GM19324 (cell line): ENCODE results near the gene DKK3.

Experiments
- ATAC-seq: cut with Tn5 transposase; IDR thresholded peaks from one replicate; pipeline ENCODE4 v1.9.1; 2021; ENCODE audit warnings: mild to moderate bottlenecking, moderate library complexity; ENCODE audit not compliant: unreplicated experiment, low FRiP score

The DKK3 gene

DNA sequence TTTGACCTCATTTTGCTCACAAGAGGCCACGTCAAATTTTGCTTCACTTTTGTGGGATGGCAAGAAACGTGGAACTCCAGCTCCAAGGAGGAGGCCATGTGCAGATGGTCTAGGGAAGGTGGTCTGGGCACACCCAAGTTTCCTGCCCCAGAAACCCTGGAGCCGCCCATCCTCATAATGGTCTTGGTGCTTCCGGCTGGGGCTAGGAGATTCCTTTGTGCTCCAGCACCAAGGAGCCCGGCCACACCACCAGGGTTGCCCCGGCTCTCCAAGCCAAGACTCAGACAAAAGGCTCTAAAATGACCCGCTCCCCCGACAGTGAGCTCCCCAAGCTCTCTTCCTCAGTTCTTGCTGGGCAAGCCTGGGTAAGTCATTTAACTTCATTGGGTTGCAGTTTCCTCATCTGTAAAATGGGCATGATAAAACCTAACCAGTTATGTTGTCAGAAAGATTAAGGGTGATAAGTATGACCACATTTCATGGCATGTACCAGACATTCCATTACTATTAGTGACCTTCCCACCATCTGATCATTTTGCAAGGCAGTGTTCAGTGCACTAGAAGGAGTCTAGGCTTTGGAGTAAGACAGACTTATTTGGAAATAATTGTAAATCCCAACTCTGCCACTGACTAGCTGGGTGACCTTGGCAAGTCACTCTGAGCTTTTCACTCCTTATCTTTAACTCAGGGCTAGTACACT lies 23.3 kb downstream of the DKK3 start:
- no peak for ATAC-seq

DNA sequence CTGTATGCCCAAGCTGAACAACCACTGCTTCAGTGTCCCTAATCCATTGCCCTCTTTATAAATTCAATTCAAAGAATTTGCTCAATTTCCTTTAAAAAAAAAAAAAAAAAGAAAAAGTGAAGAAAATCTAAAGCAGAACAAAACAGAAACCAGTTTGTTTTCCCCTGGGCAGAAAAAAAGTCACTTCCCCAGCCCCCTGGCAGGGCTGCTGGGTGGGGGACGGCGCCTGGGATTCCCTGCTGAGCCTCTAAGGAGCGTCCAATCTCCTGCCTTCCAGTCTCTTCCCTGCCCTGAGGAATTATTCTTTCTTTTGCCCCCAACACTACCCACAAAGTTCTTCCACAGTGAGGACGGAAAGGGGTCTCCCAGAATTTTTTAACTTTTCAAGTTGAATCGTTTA lies 23.9 kb downstream of the DKK3 start:
- no peak for ATAC-seq

DNA sequence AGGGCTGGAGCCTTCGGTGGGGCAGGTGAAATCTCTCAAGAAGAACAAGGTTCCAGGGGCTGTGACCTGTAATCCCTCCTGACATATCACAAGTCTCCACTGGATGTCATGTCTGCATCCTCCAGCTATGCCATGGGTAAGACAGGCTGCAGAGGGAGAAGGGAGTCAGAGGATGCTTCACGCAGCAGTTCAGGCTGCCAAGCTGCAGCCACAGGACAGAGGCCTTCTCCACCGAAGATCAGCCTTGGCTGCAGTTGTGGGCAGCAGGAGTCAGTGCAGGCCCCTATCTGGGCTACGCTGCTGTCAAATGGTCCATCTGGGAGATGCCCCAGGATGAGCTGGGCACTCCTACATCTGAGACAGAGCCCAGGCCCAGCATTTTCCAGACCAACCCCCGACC lies 25.0 kb downstream of the DKK3 start:
- ATAC-seq: no peak

DNA sequence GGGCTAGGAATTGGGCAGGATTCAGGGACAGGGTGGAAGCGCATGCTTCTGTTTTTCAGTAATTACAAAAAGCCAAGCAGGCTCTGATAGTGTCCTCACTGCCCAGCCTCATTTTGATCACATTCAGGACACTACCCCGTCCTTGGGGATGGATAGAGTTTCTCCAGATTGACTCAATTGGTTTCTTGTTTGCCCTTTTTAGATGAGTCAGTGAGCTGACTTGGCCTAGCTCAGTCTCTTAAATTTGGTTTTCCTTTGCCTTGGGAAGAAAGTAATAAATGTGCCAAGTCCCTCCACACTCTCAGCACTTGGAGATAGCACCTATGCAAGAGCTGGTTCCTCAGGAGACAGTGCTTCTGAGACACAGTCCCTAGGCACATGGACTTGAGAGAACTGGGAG lies 25.5 kb downstream of the DKK3 start:
- no peak for ATAC-seq

DNA sequence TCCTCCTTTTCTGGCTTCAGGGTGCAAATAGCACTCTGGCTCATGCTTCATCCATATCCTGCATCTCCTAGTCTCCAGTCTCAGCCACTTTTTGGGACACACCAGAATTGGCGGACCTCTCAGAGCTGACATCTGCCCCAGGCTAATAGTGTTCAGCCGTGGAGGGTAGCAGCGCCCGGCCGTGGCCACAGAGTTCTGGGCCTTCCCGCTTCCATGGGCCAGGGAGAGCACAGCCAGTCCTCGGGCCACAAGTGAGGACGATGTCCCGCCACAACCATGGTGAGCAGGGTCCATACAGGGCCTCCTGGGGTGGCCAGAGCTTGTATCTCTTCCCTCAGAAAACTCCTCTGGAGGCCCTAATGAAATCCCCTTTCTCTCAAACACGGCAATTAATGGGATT lies 26.0 kb downstream of the DKK3 start:
- ATAC-seq: no peak

DNA sequence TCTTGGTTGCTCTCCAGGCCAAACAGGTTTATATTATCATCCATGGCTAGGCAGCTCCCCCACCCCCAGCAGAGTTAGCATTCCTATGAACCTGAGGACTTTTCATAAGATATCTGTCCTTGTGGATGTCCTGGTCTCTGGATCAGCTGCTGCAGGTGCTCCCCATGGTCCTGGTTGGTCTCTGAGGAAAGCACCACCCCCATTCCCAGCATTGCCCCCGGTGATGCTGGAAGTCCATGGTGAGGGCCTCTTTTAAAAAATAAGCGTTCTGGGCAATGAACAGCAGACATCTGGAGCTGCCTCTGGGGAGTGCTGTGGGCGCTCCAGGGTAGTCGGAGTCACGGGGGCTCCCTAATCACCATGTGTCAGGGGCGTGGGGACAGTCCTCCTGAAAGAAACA lies 26.6 kb downstream of the DKK3 start:
- ATAC-seq: no peak

DNA sequence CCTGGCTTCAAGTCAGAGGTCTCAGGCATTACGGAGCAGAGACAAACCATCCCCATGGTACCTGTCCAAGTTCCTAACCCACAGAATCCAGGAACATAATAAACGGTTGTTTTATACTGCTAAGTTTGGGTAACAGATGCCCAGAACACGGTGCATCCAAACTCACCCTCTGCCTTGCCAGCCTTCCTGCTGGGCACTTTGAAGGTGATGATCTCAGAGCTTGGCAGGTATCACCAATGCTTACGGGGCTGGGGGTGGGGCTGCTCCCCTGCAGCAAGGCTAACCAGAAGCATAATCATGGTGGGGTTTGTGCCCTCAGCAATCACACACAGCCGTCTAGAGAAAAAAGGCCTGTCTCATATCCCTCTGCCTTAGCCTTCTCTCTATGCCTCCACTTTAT lies 27.1 kb downstream of the DKK3 start:
- no peak for ATAC-seq

DNA sequence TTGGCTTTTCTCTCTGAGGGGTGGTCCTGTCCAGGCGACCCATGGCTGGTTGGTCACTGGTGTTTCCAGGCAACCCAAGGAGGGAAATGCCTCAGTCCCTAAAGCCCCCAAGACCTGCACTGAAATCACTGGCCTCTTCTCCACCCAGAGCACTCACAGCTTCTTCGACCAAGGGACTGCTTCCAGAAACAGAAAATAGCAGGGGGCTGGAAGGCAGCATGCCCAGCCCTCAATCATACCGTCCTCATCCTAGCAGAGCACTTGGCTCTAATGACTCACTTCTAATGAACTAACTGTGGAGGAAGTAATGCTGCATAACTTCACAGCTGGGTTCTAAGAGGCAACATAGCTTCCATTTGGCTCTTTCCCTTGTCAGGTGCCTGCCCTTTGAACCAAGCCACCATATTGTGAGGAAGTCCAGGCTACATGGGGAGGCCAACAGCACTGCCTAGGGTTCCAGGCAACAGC lies 27.6 kb downstream of the DKK3 start:
- ATAC-seq: no peak

DNA sequence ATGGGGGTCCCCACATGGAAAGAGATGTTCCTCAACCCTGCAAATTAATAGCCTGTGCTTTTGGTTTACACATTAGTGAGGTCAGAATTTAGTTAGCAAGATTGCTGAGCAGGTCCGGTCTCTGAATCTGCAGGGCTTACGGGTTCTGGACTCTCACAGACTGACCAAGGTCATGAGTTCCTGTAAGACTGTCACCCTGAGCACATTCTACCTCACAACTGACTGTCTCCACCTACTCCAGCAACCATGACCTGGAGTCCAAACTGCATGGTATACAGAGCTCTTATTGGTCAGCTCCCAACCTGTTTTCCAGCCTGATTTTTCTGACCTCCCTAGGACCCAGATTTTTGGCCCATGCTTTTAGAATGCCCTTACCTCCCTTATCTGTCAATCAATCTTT lies 28.2 kb downstream of the DKK3 start:
- no peak for ATAC-seq

DNA sequence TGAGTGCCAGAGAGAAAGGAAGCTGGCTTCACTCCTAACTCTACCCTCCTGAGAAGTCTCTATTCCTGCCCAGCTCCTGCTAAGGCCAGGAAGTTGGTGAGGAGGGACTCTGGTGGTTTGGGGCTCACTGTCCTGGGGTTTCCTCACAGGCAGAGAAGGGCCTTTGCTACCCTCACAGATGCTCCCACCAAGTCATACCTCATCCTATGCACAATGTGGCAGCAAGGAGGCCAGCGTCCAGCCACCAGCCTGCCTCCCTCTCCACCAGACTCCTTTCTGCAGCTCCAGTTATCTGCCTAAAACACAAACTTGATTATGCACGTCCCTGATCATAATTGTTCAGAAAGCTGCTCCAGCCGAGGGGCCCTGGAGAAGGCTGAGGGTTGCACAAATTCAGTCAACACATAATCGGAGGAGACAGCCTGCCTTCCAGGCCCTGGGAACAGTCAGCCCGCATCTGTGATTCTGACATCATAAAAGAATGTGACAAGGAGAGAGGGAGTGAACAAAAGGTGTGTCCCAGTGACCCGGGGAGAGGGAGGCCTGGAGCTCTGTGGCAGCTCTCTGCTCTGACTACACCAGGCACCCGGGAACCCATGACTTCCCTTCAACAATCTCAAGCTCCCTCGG lies 28.8 kb downstream of the DKK3 start:
- no peak for ATAC-seq

DNA sequence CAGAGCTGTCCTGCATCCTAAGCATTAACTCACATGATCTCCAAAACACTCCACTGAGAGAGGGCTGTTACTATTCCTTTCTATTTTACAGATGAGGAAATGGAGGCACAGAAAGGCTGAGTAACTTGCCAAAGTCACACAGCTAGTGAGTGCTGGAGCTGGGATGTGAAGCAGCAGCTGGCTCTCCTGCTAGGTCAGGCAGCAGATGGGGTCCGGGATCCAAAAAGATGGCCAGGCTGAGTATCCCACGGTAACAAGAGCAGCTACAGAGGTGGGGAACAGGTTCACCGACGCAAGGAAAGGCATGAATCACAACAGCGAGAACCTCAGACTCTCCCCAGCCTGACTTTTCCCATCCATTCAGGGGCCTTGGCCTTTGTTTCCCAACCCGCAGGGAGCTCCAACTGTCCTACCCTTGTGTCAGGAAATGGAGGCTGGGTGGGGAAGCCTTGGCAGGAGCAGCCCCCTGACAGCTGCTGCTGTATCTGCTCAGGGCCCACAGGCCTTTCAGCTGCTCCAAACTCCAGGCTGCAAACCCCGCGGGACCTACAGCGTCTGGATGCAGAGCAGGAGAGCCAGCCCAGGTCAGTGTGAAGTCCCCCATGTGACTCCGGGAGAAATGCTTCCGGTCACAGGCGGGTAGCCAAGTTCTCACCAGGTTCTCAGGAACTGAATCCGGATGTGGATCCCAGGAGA lies 29.5 kb downstream of the DKK3 start:
- ATAC-seq: no peak

DNA sequence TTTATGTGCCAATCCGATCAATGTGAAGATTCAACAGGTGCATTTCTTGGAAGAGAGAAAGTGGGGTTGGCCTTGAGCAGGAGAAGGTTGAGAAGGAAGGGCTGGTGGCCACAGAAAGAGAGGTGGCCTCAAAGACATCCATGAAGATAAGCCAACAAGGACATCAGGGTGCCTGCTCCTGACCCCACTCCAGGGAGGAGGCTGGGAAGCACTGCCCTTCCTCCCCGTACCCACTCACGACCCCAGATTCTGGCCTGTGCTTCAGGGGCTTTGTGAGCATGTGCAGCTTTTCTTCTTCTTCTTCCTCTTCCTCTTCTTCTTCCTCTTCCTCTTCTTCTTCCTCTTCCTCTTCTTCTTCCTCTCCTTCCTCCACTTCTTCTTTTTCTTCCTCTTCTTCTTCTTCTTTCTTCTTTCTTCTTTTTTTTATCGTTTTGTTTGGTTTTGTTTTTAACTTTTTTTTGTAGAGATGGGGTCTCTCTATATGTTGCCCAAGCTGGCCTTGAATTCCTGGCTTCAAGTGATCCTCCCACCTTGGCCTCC lies 30.3 kb downstream of the DKK3 start:
- no peak for ATAC-seq

DNA sequence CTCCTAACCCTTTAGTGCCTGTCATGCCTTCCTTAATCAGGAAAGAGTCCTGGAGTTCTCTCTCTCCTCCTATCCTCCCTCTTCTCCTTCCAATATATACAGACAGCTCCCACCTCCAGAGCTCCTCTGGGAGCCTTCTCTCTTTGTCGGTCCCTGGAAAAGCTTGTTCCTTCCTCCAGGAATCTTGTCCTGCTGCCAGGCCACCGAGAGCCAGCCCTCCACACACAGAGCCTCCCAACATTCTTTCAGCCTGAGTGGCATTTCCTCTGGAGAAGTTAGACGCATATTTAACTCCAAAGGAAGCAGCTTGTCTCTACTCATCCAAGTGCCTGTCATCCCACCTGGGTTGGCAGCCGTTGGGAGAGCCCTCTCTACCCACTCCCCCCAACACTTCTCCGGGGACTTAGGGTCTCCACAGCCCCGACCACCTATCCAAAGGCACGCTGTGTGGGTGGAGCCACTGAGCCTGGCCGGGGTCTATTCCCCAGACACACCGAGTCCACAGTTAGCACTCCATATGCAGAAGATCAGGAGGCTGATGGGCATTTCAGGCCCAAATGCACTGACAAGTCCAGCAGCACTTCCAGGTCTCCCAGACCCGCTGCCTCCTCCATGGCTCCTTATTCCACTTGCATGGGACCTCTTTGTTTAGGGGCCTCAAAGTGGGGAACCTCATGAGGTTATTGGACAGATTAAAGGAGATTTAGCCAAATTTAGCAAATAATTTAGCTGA lies 31.1 kb downstream of the DKK3 start:
- ATAC-seq: no peak

DNA sequence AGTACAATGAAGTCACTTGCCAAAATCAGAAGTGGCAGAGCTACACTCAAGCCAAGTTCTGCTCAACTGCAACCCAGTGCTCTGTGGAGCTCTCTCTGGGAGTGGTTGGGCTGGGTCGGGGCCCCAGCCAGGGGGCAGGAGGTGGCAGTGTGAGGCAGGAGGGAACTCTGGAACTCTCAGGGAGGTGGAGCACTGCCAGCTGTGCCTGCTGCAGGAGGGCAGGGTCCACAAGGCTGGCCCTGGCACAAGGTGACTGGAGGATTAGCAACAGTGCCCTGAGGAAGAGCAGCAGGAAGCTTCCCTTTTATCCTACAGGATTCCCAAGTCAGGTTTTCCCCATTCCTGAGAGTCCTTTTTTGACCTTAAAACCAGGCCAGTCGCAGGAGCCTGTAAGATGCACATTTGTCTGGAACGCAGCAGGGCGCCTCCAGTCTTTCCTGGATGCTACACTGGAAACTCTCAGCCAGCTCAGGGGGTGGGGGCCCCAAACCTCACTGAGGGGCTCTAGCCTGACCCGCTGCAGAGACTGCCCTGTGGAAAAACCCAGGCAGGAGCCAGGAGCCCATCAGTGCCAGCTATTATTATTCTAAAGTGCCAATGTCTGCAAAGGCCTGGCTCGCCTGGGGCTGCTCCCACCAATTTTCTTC lies 31.8 kb downstream of the DKK3 start:
- ATAC-seq: no peak

DNA sequence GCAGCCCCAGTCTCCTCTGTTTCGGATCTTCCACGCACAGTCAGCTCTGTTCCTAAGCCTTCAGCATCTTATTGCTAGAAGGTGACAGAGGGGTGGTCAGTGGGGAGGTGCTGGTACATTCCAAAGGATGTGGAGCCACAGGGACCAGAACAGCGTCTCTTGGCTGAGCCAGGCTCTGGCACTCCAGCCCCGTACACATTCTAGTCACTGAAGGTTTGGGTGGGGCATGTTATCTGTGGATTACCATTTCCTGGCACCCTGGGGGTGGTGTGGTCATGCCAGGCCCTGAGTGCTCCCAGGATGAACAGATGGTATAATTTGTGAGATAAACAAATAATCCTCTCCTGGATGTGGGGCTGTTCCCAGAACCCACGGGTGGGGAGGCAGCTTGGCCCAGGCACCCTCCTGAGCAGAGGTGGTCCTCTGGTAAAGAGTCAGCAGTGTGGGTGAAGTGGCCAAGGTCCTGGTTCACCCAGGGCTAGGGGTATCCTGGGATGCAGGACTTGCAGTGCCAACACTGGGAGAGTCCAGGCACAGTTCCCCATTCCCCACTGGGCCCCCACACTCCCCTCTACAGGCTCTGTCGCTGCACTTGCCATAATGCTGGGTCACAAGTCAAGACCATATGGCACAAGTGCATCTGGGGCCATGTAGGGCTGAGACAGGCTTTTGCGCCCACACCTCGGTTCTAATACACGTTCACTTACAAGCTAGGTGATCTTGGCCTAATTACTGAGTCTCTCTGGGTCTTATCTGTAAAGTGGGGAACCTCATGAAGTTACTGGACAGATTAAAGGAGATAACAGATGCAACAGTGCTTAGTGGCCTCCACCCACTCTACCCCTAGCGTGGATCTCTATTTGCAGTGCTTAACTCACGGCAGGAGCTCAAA lies 33.0 kb downstream of the DKK3 start:
- no peak for ATAC-seq

DNA sequence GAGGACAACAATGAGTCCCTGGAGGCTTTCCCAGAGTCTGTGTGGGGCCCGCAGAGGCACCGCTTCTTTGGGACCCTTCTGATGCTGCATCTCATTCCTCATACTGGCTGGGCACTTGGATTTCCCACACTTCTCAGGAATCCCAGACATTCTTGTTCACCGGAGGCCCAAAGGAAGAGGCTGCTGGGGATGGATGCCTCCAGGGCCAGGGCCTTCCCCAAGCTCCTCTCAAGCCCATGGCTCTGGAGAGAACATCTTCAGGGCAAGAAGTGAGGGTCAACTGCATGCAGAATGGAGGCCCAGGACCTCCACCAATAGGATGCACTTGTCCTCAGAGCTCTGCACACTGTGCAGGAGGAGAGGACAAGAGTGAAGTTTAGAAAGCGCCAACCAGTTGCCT lies 34.6 kb downstream of the DKK3 start:
- no peak for ATAC-seq

DNA sequence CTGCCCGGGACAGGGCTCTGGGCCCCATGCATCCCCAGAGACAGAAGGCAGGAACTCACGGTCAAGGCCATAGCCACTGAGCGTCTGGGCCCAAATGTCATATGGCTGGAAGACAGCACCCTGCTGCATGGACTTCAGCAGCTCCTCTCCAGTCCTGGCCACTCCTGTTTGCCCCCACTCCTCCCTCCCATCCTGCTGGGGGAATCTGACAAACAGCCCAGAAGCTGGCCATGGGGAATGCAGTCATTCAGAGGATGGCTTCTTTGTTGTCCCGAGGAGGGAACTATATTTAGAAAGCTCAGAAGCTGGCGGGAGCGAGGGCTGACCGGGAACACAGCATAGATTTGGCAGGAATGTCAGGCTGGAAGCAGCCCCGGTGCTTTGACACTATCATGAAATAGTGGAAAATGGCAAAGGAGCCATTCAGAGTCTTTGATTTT lies 35.0 kb downstream of the DKK3 start:
- ATAC-seq: no peak

DNA sequence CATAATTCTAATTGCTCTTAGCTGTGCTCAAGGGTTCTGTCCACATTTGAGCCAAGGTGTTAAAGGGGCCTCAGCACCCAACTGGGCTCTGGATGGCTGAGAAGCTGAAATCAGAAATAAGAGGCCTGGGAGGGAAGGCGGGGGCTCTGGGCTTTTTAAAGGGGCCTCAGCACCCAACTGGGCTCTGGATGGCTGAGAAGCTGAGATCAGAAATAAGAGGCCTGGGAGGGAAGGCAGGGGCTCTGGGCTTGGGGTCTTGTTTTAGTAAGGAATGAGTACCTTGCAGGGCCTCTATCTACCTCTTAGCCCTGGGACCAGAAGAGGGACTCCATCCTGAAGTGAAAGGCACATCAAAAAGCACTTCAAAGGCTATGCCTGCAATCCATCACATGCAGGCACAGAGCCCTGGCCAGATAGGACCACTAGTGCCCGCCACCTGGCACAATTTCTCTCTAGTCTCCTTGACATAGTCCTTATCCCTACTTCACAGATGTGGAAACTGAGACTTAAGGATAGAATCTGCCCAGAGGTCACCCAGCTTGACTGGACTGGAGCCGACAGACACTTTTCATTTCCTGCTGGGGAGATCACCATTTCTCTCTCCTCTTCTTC lies 35.6 kb downstream of the DKK3 start:
- ATAC-seq: no peak
